GM19238 (cell line): ENCODE data around the gene GPR108.
A peak's percentile ranks its signal among the peaks of the same experiment; 100 is the strongest.
"Not testable (repeated sequence)": the region's sequence is repeated elsewhere in the genome, so short reads cannot be mapped to it uniquely, and the experiment has no call there.

Source experiments
- DNase-seq: peaks from one replicate; pipeline ENCODE4 v3.0.0; 2011; ENCODE audit warnings: low spot score; ENCODE audit not compliant: insufficient read length

GPR108 gene

GRCh38 chr19:6761053-6761676, 23.8 kb upstream of the GPR108 start:
- no peak for DNase-seq

GRCh38 chr19:6760606-6761005, 23.2 kb upstream of the GPR108 start:
- DNase-seq = no peak

- DNase-seq = no peak
Observed at GRCh38 chr19:6754653-6755463, 17.5 kb upstream of the GPR108 start.

- DNase-seq = no peak
Observed at GRCh38 chr19:6754136-6754535, 16.8 kb upstream of the GPR108 start.

GRCh38 chr19:6753178-6754031, 16.0 kb upstream of the GPR108 start:
- peak; percentile 93 for DNase-seq

GRCh38 chr19:6752256-6753177, 15.1 kb upstream of the GPR108 start:
- DNase-seq = no peak

- no peak for DNase-seq
Observed at GRCh38 chr19:6751189-6751588, 13.8 kb upstream of the GPR108 start.

- no peak for DNase-seq
Observed at GRCh38 chr19:6750062-6750461, 12.7 kb upstream of the GPR108 start.

- DNase-seq = not testable (repeated sequence)
Observed at GRCh38 chr19:6748543-6748942, 11.2 kb upstream of the GPR108 start.

- no peak for DNase-seq
Observed at GRCh38 chr19:6745965-6746364, 8.6 kb upstream of the GPR108 start.

GRCh38 chr19:6744381-6745301, 7.3 kb upstream of the GPR108 start:
- DNase-seq = no peak

GRCh38 chr19:6743714-6744380, 6.5 kb upstream of the GPR108 start:
- DNase-seq = no peak

- no peak for DNase-seq
Observed at GRCh38 chr19:6743066-6743465, 5.7 kb upstream of the GPR108 start.

GRCh38 chr19:6740589-6741343, 3.4 kb upstream of the GPR108 start:
- DNase-seq = no peak

- DNase-seq = no peak
Observed at GRCh38 chr19:6739883-6740588, 2.7 kb upstream of the GPR108 start.

- peak; percentile 81 for DNase-seq
Observed at GRCh38 chr19:6739390-6739882, 2.1 kb upstream of the GPR108 start, which contains the start of gene TRIP10. TRIP10 (plus strand) TSS chr19:6739680; CDS start chr19:6739762, 82 bp downstream.

- no peak for DNase-seq
Observed at GRCh38 chr19:6738787-6739389, 1.5 kb upstream of the GPR108 start.
